GM06990 (cell line): ENCODE data around the gene EYS.

Source experiments
- DNase-seq: peaks from one replicate; pipeline ENCODE4 v3.0.0-alpha.2; 2011; ENCODE audit not compliant: insufficient read length; ENCODE audit errors: extremely low read depth
- H3K27me3 ChIP-seq: replicated peaks from 2 replicates; pipeline ENCODE4 v1.6.0; 2011; ENCODE audit warnings: low read length; ENCODE audit not compliant: control insufficient read depth, insufficient read depth
- H3K36me3 ChIP-seq: 2 replicates; pipeline ENCODE4 v1.5.1; 2011; ENCODE audit warnings: low read length; ENCODE audit not compliant: control insufficient read depth, insufficient read depth
- H3K4me3 ChIP-seq: replicated peaks from 2 replicates; pipeline ENCODE4 v1.5.1; 2011; ENCODE audit warnings: low read depth, mild to moderate bottlenecking, control low read depth, low read length
- CTCF ChIP-seq: IDR thresholded peaks from 2 replicates; pipeline ENCODE4 v1.5.1; 2011; ENCODE audit warnings: low read length, control low read depth, mild to moderate bottlenecking, inconsistent platforms; ENCODE audit not compliant: insufficient read depth, poor library complexity, severe bottlenecking

EYS gene

GRCh38 chr6:64527899-64528298, 1179.1 kb downstream of the EYS start:
- H3K4me3 ChIP-seq: no peak overlapping the region
- TF ChIP-seq CTCF: no peak
- no peaks in the 10 kb centered on the region for H3K36me3 ChIP-seq
- H3K27me3 ChIP-seq: no peaks in the 10 kb centered on the region
- DNase-seq: no peak

- H3K27me3 ChIP-seq: no peaks in the 10 kb centered on the region
- TF ChIP-seq CTCF: no peak
- H3K4me3 ChIP-seq: no peak overlapping the region
- no peak for DNase-seq
- H3K36me3 ChIP-seq: no peaks in the 10 kb centered on the region
Measured at GRCh38 chr6:64522859-64523258, 1184.2 kb downstream of the EYS start.

- DNase-seq: no peak
Measured at GRCh38 chr6:64520050-64520449, 1187.0 kb downstream of the EYS start.

GRCh38 chr6:64516393-64516792, 1190.6 kb downstream of the EYS start:
- Histone ChIP-seq H3K27me3 (no peaks in the 10 kb centered on the region), H3K4me3 (no peak overlapping the region), H3K36me3 (no peaks in the 10 kb centered on the region)

More at GRCh38 chr6:64520050-64520449, 1187.0 kb downstream of the EYS start:
- TF ChIP-seq CTCF: no peak
- no peak overlapping the region for H3K4me3 ChIP-seq
- H3K36me3 ChIP-seq: no peaks in the 10 kb centered on the region
- no peaks in the 10 kb centered on the region for H3K27me3 ChIP-seq

GRCh38 chr6:64507661-64508060, 1199.4 kb downstream of the EYS start:
- no peak for DNase-seq
- TF ChIP-seq CTCF: no peak
- no peak overlapping the region for H3K4me3 ChIP-seq
- no peaks in the 10 kb centered on the region for H3K27me3 ChIP-seq
- no peaks in the 10 kb centered on the region for H3K36me3 ChIP-seq

More at GRCh38 chr6:64516393-64516792, 1190.6 kb downstream of the EYS start:
- no peak for TF ChIP-seq CTCF
- no peak for DNase-seq

DNA sequence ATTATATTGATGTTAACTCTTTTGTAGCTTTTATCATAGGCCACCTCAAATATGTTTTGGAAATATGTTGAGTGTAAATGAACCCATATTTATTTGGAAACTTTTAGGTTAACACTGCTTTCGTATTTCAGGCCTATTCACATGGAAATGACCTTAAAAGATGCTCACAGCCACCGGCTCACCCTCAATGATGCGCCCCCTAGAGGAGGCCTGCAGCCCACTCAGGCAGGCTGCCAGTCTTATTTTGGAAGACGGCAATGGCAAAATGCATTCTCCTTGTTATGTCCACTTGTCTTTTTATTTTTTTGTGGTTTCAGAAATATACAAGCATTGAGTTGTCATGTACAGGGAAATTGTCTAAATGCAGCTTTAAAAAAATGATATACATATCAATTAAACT, 1201.7 kb downstream of the EYS start:
- no peaks in the 10 kb centered on the region for H3K36me3 ChIP-seq
- H3K4me3 ChIP-seq: no peak overlapping the region
- H3K27me3 ChIP-seq: no peaks in the 10 kb centered on the region
- no peak for DNase-seq
- TF ChIP-seq CTCF: peak; percentile 60
